OCI-LY7 (cell line): ENCODE data around the gene SPATA2L. TPM values are rescaled to one million over a fixed set of nuclear protein-coding genes. Genes with fewer than 3 reads are reported as not detected.

Source experiments
- BruUV-seq: library from RNA; stranded (reverse); fragments of 400-500 nt; replicated peaks from 2 replicates; lab custom pipeline; 2021; lab: Mats Ljungman, UMichigan
- CTCF ChIA-PET: fragments of 300-600 bp; sonication (Branson Sonifier 250); formaldehyde crosslinking; loops from one replicate; lab custom pipeline; 2022; ENCODE audit warnings: antibody characterized with exemption; ENCODE audit not compliant: unreplicated experiment; lab: Charles Lee
- POLR2A ChIA-PET: fragments of 300-600 bp; sonication (Branson Sonifier 250); formaldehyde crosslinking; loops from one replicate; lab custom pipeline; 2022; ENCODE audit warnings: antibody characterized with exemption; lab: Charles Lee
- DNase-seq: peaks from one replicate; pipeline ENCODE4 v3.0.0-alpha.2; 2015; ENCODE audit warnings: low spot score
- H2AFZ ChIP-seq: fragments of 200-600 bp; sonication (generic), shearing (Covaris generic); 2 replicates; pipeline ENCODE4 v1.6.1; 2014; ENCODE audit warnings: mild to moderate bottlenecking, antibody characterized with exemption, low read length, moderate library complexity
- H3K27ac ChIP-seq: fragments of 200-600 bp; sonication (generic); 2 replicates; pipeline ENCODE4 v1.5.1; 2014; ENCODE audit warnings: mixed run types, low read depth, mild to moderate bottlenecking, moderate library complexity, low read length, inconsistent platforms; ENCODE audit not compliant: poor library complexity, severe bottlenecking
- H3K36me3 ChIP-seq: fragments of 200-600 bp; sonication (generic); 2 replicates; pipeline ENCODE4 v1.6.1; 2014; ENCODE audit warnings: mild to moderate bottlenecking, antibody characterized with exemption, low read length, moderate library complexity, mixed read lengths; ENCODE audit not compliant: insufficient read depth
- H3K4me1 ChIP-seq: fragments of 200-600 bp; sonication (generic); 2 replicates; pipeline ENCODE4 v1.5.1; 2014; ENCODE audit warnings: mild to moderate bottlenecking, low read length; ENCODE audit not compliant: insufficient read depth, poor library complexity, severe bottlenecking
- H3K4me2 ChIP-seq: fragments of 200-600 bp; sonication (generic); 2 replicates; pipeline ENCODE4 v1.6.1; 2014; ENCODE audit warnings: mild to moderate bottlenecking, low read length
- H3K4me3 ChIP-seq: fragments of 200-600 bp; sonication (generic); 2 replicates; pipeline ENCODE4 v1.5.1; 2014; ENCODE audit warnings: mild to moderate bottlenecking, low read depth, low read length; ENCODE audit not compliant: poor library complexity, severe bottlenecking
- H3K79me2 ChIP-seq: fragments of 200-600 bp; sonication (generic); 2 replicates; pipeline ENCODE4 v1.6.1; 2016; ENCODE audit warnings: low read depth, mild to moderate bottlenecking, low read length, moderate library complexity, mixed read lengths; ENCODE audit not compliant: insufficient read depth
- H3K9me2 ChIP-seq: fragments of 200-600 bp; sonication (generic); 2 replicates; pipeline ENCODE4 v1.6.1; 2016; ENCODE audit warnings: mild to moderate bottlenecking, low read length, mixed read lengths; ENCODE audit not compliant: insufficient read depth
- H3K9me3 ChIP-seq: fragments of 200-600 bp; sonication (generic); 2 replicates; pipeline ENCODE4 v1.6.1; 2014; ENCODE audit warnings: mild to moderate bottlenecking, mixed run types, low read length, mixed read lengths
- H4K20me1 ChIP-seq: fragments of 200-600 bp; sonication (generic); 2 replicates; pipeline ENCODE4 v1.6.1; 2014; ENCODE audit warnings: mild to moderate bottlenecking, antibody characterized with exemption, low read length, moderate library complexity, mixed read lengths; ENCODE audit not compliant: insufficient read depth
- CTCF ChIP-seq: fragments of 200-600 bp; sonication (generic); conservative IDR thresholded peaks from 2 replicates; pipeline ENCODE4 v1.5.1; 2014; ENCODE audit warnings: mild to moderate bottlenecking, antibody characterized with exemption, low read length, moderate library complexity, mixed read lengths
- EZH2phosphoT487 ChIP-seq: fragments of 200-600 bp; sonication (generic); IDR thresholded peaks from 2 replicates; pipeline ENCODE4 v1.6.1; 2018; ENCODE audit warnings: low read depth, borderline replicate concordance, mild to moderate bottlenecking, mixed run types, antibody characterized with exemption, low read length, moderate library complexity, mixed read lengths
- intact Hi-C: fragments of 100-400 bp; cut with micrococcal nuclease; formaldehyde crosslinking; loops from one replicate; pipeline ENCODE4 v1.10.0; 2022; ENCODE audit not compliant: unreplicated experiment
- total RNA-seq, 2 experiments: library from RNA; depleted of rRNA in 1 of 2; stranded (reverse); fragments of >200 nt in 1 of 2; shearing (Covaris generic) in 1 of 2; gene quantifications; 2 replicates each; pipeline ENCODE4 v1.2.3, GENCODE V29; 2014 to 2022

The SPATA2L gene
- total RNA-seq, 2 experiments from 2014 or later, result 7.2 to 13.1 TPM

GRCh38 chr16:89717688-89718505 is 16.4 kb upstream of the SPATA2L start:
- intact Hi-C loops, result no loop called here
- no peak overlapping the region for H3K4me3 ChIP-seq
- no peak overlapping the region for H2AFZ ChIP-seq
- BruUV-seq, result no TSS peak
- H3K4me1 ChIP-seq, result peaks cover 19% of the 10 kb centered on the region
- H3K79me2 ChIP-seq, result peaks cover 6% of the 10 kb centered on the region; the same call in 1 of the 2 replicates
- TF ChIP-seq EZH2phosphoT487 (no peak), CTCF (no peak)
- CTCF ChIA-PET, result no interaction called here
- no peaks in the 10 kb centered on the region for H3K9me2 ChIP-seq
- peaks cover 7% of the 10 kb centered on the region; the same call in 1 of the 2 replicates for H4K20me1 ChIP-seq
- POLR2A ChIA-PET, result no interaction called here
- no peaks in the 10 kb centered on the region for H3K9me3 ChIP-seq
- no peak for DNase-seq
- H3K4me2 ChIP-seq, result no peak overlapping the region
- no peak overlapping the region for H3K27ac ChIP-seq
- peaks cover 28% of the 10 kb centered on the region for H3K36me3 ChIP-seq

GRCh38 chr16:89716916-89717687 is 15.6 kb upstream of the SPATA2L start:
- no peak overlapping the region for H3K4me2 ChIP-seq
- POLR2A ChIA-PET, result no interaction called here
- no peak overlapping the region for H3K27ac ChIP-seq
- peaks cover 14% of the 10 kb centered on the region for H3K4me1 ChIP-seq
- H3K9me2 ChIP-seq, result no peaks in the 10 kb centered on the region
- H4K20me1 ChIP-seq, result no peaks in the 10 kb centered on the region
- no peaks in the 10 kb centered on the region for H3K9me3 ChIP-seq
- no TSS peak for BruUV-seq
- CTCF ChIA-PET, result no interaction called here
- peaks cover 21% of the 10 kb centered on the region for H3K36me3 ChIP-seq
- no peak overlapping the region for H2AFZ ChIP-seq
- TF ChIP-seq CTCF, result no peak
- TF ChIP-seq EZH2phosphoT487, result no peak
- no peaks in the 10 kb centered on the region for H3K79me2 ChIP-seq
- H3K4me3 ChIP-seq, result no peak overlapping the region
- intact Hi-C loops, result no loop called here
- DNase-seq, result no peak
